Spinal cord (tissue), 10 donors: ENCODE results near the gene SIRPA. TPM values are rescaled to one million over a fixed set of nuclear protein-coding genes. Genes with fewer than 3 reads are reported as not detected.

ENCODE experiments used
- DNase-seq, 6 donors: peaks; one replicate each; pipeline versions ENCODE4 v3.0.0 to v3.0.0-alpha.2; 2013 to 2015; ENCODE audit warnings: low spot score in 6 of 6, low read depth in 4 of 6
- H3K27ac ChIP-seq: one replicate; pipeline ENCODE4 v1.5.1; 2013; ENCODE audit warnings: low read depth, low read length, control low read depth
- H3K27me3 ChIP-seq: one replicate; pipeline ENCODE4 v1.6.1; 2013; ENCODE audit warnings: low read length; ENCODE audit not compliant: control insufficient read depth, insufficient read depth
- H3K36me3 ChIP-seq: one replicate; pipeline ENCODE4 v1.6.1; 2013; ENCODE audit warnings: low read length; ENCODE audit not compliant: control insufficient read depth, insufficient read depth
- H3K4me1 ChIP-seq: one replicate; pipeline ENCODE4 v1.6.1; 2013; ENCODE audit warnings: low read length; ENCODE audit not compliant: control insufficient read depth, insufficient read depth
- H3K4me3 ChIP-seq: one replicate; pipeline ENCODE4 v1.5.1; 2013; ENCODE audit warnings: low read depth, low read length, control low read depth
- H3K9me3 ChIP-seq: one replicate; pipeline ENCODE4 v1.6.1; 2013; ENCODE audit warnings: low read length; ENCODE audit not compliant: control insufficient read depth, insufficient read depth
- WGBS: methylation state at CpG from one replicate; pipeline ENCODE4 v1.1.5; 2013; ENCODE audit warnings: missing lambda C conversion rate; ENCODE audit not compliant: insufficient coverage; 5-methylcytosine and 5-hydroxymethylcytosine counted together
- polyA plus RNA-seq, 2 donors: library from polyadenylated mRNA; unstranded; fragments of 120-200 nt; gene quantifications; one replicate each; pipeline ENCODE4 v1.2.1, GENCODE V29; 2013; ENCODE audit not compliant: insufficient read length in 2 of 2
- total RNA-seq, 2 donors: library from RNA; depleted of rRNA in 1 of 2; stranded (reverse); fragments of 120-200 nt in 1 of 2; fragments of >200 nt in 1 of 2; gene quantifications; one replicate each; pipeline versions ENCODE4 v1.2.3 to v1.2.4, GENCODE V29; 2013 to 2014
- donor health status: healthy.

Gene SIRPA
- total and polyA plus RNA-seq, 4 donors, result 22.1 to 49.7 (median 39.8) TPM

DNA sequence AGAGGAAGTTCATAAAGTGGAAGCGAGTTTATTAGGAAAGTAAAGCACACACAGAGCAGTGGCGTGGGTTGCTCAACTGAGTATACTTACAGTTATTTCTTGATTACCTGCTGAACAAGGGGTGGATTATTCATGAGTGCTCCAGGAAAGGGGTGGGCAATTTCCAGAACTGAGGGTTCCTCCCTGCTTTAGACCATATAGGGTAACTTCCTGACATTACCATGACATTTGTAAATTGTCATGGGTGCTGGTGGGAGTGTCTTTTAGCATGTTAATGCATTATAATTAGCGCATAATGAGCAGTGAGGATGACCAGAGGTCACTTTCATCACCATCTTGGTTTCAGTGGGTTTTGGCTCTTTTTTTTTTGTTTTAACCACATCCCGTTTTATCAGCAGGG, 68.9 kb downstream of the SIRPA start:
- 90% methylated on average over 3 of the region's 4 CpGs for WGBS
- peaks cover 5% of the 10 kb centered on the region for H3K27me3 ChIP-seq
- DNase-seq, result no peak
- no peak overlapping the region for H3K4me3 ChIP-seq
- peaks cover 11% of the 10 kb centered on the region for H3K4me1 ChIP-seq
- H3K27ac ChIP-seq, result no peak overlapping the region
- H3K9me3 ChIP-seq, result no peaks in the 10 kb centered on the region
- H3K36me3 ChIP-seq, result no peaks in the 10 kb centered on the region

DNA sequence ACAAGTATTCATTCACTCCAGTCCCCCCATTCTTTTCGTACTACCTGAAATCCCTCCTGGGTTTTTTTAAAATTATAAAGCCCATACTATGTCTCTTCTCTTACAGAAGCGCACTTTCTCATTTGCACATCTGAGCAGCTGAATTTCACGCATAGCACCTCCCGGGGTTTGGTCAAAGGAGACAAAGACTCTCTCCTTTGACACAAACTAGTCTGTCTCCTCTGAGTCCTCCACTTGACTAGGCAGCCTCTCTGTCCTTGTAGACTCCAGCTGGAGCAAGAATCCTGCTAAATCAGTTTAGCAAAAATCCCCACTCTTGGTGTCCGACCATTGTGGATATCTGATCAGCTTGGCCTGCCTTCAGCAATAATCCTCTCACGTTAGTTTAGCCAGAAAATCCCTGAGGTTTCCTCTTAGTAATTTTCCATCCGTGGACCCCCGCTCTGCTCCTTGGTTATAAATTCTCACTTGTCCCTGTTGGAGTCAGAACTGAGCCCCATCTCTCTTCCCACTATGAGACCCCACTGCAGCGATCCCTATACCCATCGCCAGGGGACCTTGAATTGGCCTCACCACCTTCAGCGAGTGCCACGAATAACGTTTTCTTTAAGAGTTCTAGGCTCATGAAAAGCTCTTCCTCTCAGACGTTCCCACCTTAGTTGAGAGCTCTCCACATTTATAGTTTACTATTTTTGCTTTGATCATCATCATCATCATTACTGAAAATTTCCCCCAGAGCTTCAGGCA, 69.6 kb downstream of the SIRPA start:
- 37% methylated on average over 14 of the region's 14 CpGs for WGBS
- Histone ChIP-seq H3K4me1 (peaks cover 11% of the 10 kb centered on the region), H3K4me3 (no peak overlapping the region), H3K27ac (no peak overlapping the region), H3K36me3 (no peaks in the 10 kb centered on the region), H3K9me3 (no peaks in the 10 kb centered on the region), H3K27me3 (peaks cover 5% of the 10 kb centered on the region)
- DNase-seq, result peak in 1 of 6 donors; percentile 19

DNA sequence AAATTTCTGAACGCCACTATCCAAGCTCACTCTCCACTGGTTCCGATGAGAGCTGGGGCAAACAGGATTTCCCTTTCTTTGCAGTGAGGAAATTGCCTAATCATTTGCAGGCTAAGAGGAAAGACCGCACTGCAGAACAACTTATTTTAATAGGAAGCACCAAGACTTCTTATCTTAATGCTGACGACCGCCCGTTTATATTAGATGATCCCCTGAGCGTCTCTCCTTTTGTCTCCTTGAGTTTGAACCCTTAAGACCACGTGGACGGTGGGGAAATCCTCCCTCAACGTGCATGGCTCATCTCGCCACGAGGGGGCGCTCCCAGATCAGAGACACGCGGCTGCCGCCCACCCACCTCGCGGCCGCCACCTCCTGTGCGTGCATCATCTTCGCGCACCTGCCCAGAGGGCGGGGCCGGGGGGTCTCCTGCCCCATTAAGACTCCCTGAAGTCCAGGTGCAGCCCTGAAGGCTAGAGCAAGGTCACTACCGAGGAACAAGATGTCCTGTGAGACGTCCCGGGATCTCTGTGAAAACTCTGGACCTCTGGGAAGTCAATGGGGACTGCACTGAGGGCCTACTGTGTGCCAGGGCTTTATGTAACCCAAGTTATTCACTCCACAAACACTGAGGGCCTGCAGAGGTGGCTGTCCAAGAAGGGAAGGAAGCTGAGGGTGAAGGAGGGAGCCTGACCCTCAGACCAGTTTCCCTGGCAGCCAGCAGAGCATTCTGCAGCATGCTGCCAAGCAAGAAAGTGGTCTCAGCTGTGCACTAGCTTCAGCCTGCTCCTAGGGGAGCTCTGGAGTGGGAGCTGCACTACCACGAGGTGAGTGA, 70.5 kb downstream of the SIRPA start:
- 5% methylated on average over 26 of the region's 28 CpGs for WGBS
- Histone ChIP-seq H3K27ac (no peak overlapping the region), H3K9me3 (no peaks in the 10 kb centered on the region), H3K27me3 (peaks cover 5% of the 10 kb centered on the region), H3K4me1 (peaks cover 11% of the 10 kb centered on the region), H3K4me3 (peak overlapping the region; percentile 18), H3K36me3 (no peaks in the 10 kb centered on the region)
- peak in 3 of 6 donors; percentile 51 to 91 (median 84) for DNase-seq

DNA sequence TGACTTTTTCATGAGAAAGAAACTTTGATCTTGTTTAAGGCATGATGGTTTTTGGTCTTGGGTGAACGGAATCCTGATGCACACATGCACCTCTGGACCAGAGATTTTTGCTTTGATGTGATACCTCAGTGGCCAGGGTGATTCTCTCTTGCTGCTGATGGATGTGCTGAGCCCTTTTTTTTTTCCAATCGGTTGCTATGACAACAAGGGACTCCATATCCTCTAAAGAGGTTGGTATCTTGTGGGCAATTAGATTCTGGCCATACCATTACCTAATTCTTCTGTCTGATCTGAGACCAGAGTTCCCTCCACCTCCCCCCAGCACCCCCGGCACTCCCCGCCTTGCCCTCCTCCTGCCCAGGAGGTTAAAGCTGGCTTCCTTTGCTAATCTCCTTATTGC, 73.8 kb downstream of the SIRPA start:
- Histone ChIP-seq H3K27me3 (peaks cover 5% of the 10 kb centered on the region), H3K36me3 (no peaks in the 10 kb centered on the region), H3K27ac (no peak overlapping the region), H3K4me1 (peaks cover 11% of the 10 kb centered on the region), H3K9me3 (no peaks in the 10 kb centered on the region), H3K4me3 (no peak overlapping the region)
- WGBS, result 64% methylated on average over 3 of the region's 4 CpGs
- DNase-seq, result peak in 2 of 6 donors; percentile 49 to 81

DNA sequence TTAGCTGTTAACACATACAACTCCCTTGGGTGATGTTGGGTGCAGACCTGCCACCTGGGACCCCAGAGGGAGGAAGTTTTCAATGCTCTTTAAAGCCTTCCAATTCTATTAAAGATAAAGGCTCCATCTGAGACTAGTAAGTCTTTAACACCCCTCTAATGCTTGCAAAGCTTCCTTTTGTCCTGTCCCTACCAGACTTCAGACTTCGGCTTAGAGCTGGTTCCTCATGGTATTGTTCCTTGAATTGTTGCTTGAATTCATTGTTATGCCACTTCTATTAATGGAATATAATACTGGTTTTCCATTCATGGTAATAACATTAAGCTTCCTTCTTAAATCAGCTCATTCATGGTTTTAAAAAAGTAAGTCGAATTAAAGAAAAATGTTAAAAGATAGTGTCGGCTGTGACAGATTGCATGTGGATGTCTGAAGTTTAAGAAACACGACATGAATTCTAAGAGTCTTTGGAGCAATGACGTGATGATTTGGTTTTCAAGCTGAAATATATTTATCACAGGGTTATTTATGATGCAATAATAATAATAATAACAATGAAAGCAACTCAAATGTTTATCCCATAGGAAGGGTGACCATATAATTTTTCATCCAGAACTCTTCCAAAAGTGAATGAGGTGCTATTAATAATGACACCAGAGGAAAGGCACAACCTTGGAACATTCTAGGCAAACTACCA, 76.8 kb downstream of the SIRPA start:
- DNase-seq, result no peak
- H3K27ac ChIP-seq, result no peak overlapping the region
- peaks cover 2% of the 10 kb centered on the region for H3K4me1 ChIP-seq
- H3K27me3 ChIP-seq, result peaks cover 3% of the 10 kb centered on the region
- H3K36me3 ChIP-seq, result no peaks in the 10 kb centered on the region
- WGBS, result no CpG with 5 or more reads among the region's 5 CpGs
- H3K4me3 ChIP-seq, result no peak overlapping the region
- no peaks in the 10 kb centered on the region for H3K9me3 ChIP-seq

DNA sequence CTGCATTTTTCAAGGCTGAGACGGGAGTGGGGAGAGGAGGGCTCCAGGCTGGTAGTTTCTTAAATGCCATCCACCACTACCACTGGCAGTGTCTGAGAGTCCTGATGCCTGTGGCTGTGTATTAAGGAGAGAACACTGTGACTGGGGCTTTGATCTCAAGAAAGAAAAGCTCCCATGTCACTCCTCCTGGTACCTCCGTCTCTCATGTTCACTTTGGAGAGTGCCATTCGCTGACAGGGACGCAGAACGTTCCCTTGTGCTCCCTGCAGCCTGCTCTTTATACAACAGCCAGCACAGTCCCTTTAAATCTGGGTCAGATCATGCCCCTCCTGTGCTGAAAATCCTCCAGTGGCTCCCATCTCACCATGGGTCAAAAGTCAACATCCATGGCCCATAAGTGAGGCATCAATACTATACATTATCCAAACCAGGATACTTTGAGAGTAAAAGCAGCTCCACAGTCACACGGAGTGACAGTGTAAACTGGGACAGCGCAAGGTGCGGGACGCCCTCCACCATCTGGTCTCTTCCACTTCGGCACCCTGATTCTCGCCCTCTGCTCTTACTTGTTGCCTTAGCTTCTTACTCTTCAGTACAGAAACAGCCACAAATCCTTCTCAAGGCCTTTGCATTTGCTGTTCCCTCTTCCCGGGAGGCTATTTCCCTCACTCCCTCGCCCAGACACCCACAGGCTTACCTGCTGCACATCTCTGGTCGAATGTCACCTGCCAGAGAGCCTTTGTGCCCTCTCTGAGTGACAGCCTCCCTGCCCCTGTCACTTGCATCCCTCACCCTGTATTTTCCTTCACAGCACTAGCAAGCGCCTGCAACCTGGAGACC, 78.6 kb downstream of the SIRPA start:
- peaks cover 3% of the 10 kb centered on the region for H3K27me3 ChIP-seq
- no peaks in the 10 kb centered on the region for H3K9me3 ChIP-seq
- no peaks in the 10 kb centered on the region for H3K4me1 ChIP-seq
- no peak for DNase-seq
- no peak overlapping the region for H3K4me3 ChIP-seq
- no peak overlapping the region for H3K27ac ChIP-seq
- H3K36me3 ChIP-seq, result no peaks in the 10 kb centered on the region
- 59% methylated on average over 14 of the region's 15 CpGs for WGBS

DNA sequence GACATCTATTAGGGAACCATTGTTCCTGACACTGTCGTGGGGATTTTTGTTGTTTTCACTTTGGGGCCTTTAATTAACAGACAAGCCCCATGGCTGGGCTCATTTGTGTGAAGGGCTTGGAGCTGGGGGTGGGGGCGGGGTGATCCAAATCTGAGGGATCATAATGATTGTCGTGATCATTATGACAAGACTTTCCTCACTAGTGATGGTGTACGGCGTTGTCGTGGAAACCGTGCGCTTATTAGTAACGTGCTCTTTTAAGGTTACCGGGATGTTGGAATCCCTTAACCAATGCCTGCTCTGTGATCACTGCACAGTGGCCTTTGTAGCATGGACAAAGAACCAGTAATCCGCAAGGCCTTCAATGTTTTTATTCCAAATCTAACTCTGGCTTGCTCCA, 80.1 kb downstream of the SIRPA start:
- WGBS, result 46% methylated on average over 9 of the region's 11 CpGs
- no peaks in the 10 kb centered on the region for H3K4me1 ChIP-seq
- H3K27ac ChIP-seq, result no peak overlapping the region
- peak in 1 of 6 donors; percentile 70 for DNase-seq
- peaks cover 3% of the 10 kb centered on the region for H3K27me3 ChIP-seq
- no peaks in the 10 kb centered on the region for H3K9me3 ChIP-seq
- no peak overlapping the region for H3K4me3 ChIP-seq
- no peaks in the 10 kb centered on the region for H3K36me3 ChIP-seq

DNA sequence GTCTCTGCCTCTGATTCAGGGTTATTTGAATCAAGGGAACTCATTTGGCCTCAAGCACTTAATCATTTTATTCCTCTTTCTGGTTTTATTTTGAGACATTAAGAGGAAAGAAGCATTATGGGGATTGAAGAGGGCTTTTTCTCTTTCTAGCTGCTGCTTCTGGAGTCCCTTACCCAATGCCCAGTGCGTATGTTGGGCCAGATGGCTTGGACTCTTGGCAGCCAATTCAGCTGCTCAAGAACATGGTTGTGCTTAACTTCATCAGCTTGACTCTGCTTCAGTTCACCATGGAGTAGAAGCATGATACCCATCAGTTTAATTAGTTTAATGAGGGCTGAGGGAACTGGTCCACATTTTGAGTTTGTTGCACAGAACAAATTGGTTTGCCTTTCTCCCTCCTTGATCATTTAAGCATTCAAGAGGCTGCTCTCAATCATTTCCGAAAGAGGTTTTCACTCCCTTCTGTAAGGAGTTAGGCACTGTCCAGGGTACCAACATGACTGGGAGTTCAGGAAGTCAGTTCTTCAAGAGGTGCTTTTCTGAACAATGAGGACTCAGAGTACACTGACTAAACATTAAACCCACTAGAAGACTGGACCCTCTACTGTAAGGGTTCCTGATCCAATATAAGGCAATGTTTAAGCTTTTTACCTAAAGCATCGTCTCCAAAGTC, 84.0 kb downstream of the SIRPA start:
- H3K36me3 ChIP-seq, result no peaks in the 10 kb centered on the region
- DNase-seq, result peak in 2 of 6 donors; percentile 38 to 73
- H3K27me3 ChIP-seq, result peaks cover 4% of the 10 kb centered on the region
- 0% methylated on average over 1 of the region's 3 CpGs for WGBS
- no peak overlapping the region for H3K27ac ChIP-seq
- H3K4me1 ChIP-seq, result no peaks in the 10 kb centered on the region
- H3K4me3 ChIP-seq, result no peak overlapping the region
- H3K9me3 ChIP-seq, result no peaks in the 10 kb centered on the region
